Activated T-cell treated with anti-CD3 and anti-CD28 coated beads, Interleukin-2, amount 50 U/mL, for 4 hours (primary cell): ENCODE measurements around the gene SERPINB1. TPM values are rescaled to one million over a fixed set of nuclear protein-coding genes. Genes with fewer than 3 reads are reported as not detected.
A peak's percentile ranks its signal among the peaks of the same experiment; 100 is the strongest.

Source experiments
- ATAC-seq, 2 donors: fragments of 200-7000 bp; cut with Tn5 transposase; one replicate each; pipeline ENCODE4 v1.10.0; 2021
- DNase-seq: peaks from one replicate; pipeline ENCODE4 v3.0.0-alpha.2; 2020
- H3K27me3 Mint-ChIP-seq: one replicate; pipeline ENCODE4 v1.8.0; 2021; ENCODE audit warnings: low read depth, mixed read lengths
- H3K36me3 Mint-ChIP-seq: one replicate; pipeline ENCODE4 v1.8.0; 2022; ENCODE audit warnings: mixed read lengths; ENCODE audit not compliant: insufficient read depth
- H3K4me1 Mint-ChIP-seq: one replicate; pipeline ENCODE4 v1.8.0; 2021; ENCODE audit warnings: low read depth, mixed read lengths
- H3K4me3 Mint-ChIP-seq: one replicate; pipeline ENCODE4 v1.8.0; 2021; ENCODE audit warnings: mild to moderate bottlenecking, moderate library complexity, mixed read lengths
- H3K9me3 Mint-ChIP-seq: one replicate; pipeline ENCODE4 v1.8.0; 2021; ENCODE audit warnings: mixed read lengths
- total RNA-seq, 3 donors: library from RNA; stranded (reverse); gene quantifications; one replicate each; pipeline ENCODE4 v1.2.1, GENCODE V29; 2021

Gene SERPINB1
- total RNA-seq, 3 donors from 2014 or later = 16.7 to 19.3 (median 18.0) TPM

- Mint-ChIP-seq H3K27me3 (no peaks in the 10 kb centered on the region), H3K36me3 (no peaks in the 10 kb centered on the region), H3K9me3 (no peaks in the 10 kb centered on the region), H3K4me3 (peak overlapping the region; percentile 46), H3K4me1 (peaks cover 57% of the 10 kb centered on the region)
- DNase-seq (no peak), ATAC-seq (no peak)
These were observed 4.2 kb upstream of the SERPINB1 start for GRCh38 chr6:2845880-2846208.

- Mint-ChIP-seq H3K4me3 (peak overlapping the region; percentile 20), H3K9me3 (no peaks in the 10 kb centered on the region), H3K36me3 (peaks cover 2% of the 10 kb centered on the region), H3K4me1 (peaks cover 68% of the 10 kb centered on the region), H3K27me3 (no peaks in the 10 kb centered on the region)
- DNase-seq = no peak
- ATAC-seq = no peak
These were observed 2.3 kb upstream of the SERPINB1 start for GRCh38 chr6:2844008-2844407.

GRCh38 chr6:2843138-2843740 is 1.6 kb upstream of the SERPINB1 start:
- peaks cover 63% of the 10 kb centered on the region for H3K4me1 Mint-ChIP-seq
- no peaks in the 10 kb centered on the region for H3K9me3 Mint-ChIP-seq
- no peak for DNase-seq

GRCh38 chr6:2842139-2842552 is 483 bp upstream of the SERPINB1 start:
- Mint-ChIP-seq H3K4me3 (peak overlapping the region; percentile 79), H3K36me3 (peaks cover 10% of the 10 kb centered on the region), H3K4me1 (peaks cover 62% of the 10 kb centered on the region), H3K9me3 (no peaks in the 10 kb centered on the region), H3K27me3 (no peaks in the 10 kb centered on the region)
- DNase-seq = no peak
- no peak for ATAC-seq

More at GRCh38 chr6:2843138-2843740, 1.6 kb upstream of the SERPINB1 start:
- Mint-ChIP-seq H3K27me3 (no peaks in the 10 kb centered on the region), H3K36me3 (peaks cover 6% of the 10 kb centered on the region), H3K4me3 (peak overlapping the region; percentile 17)
- no peak for ATAC-seq

- H3K36me3 Mint-ChIP-seq = peaks cover 21% of the 10 kb centered on the region
- no peaks in the 10 kb centered on the region for H3K27me3 Mint-ChIP-seq
- peaks cover 52% of the 10 kb centered on the region for H3K4me1 Mint-ChIP-seq
- peak overlapping the region; percentile 79 for H3K4me3 Mint-ChIP-seq
- H3K9me3 Mint-ChIP-seq = no peaks in the 10 kb centered on the region
- ATAC-seq = no peak
- DNase-seq = no peak
These were observed 958 bp downstream of the SERPINB1 start for GRCh38 chr6:2840749-2841061.

GRCh38 chr6:2839982-2840748 is 1.5 kb downstream of the SERPINB1 start:
- ATAC-seq = no peak
- peaks cover 52% of the 10 kb centered on the region for H3K4me1 Mint-ChIP-seq
- DNase-seq = no peak
- no peaks in the 10 kb centered on the region for H3K9me3 Mint-ChIP-seq
- no peaks in the 10 kb centered on the region for H3K27me3 Mint-ChIP-seq
- peaks cover 23% of the 10 kb centered on the region for H3K36me3 Mint-ChIP-seq
- peak overlapping the region; percentile 79 for H3K4me3 Mint-ChIP-seq

GRCh38 chr6:2839195-2839981 is 2.3 kb downstream of the SERPINB1 start:
- peaks cover 29% of the 10 kb centered on the region for H3K36me3 Mint-ChIP-seq
- peaks cover 52% of the 10 kb centered on the region for H3K4me1 Mint-ChIP-seq
- H3K27me3 Mint-ChIP-seq = no peaks in the 10 kb centered on the region
- no peaks in the 10 kb centered on the region for H3K9me3 Mint-ChIP-seq
- DNase-seq (no peak), ATAC-seq (peak in 1 of 2 donors; percentile 17)
- H3K4me3 Mint-ChIP-seq = peak overlapping the region; percentile 79

- Mint-ChIP-seq H3K4me1 (peaks cover 42% of the 10 kb centered on the region), H3K4me3 (no peak overlapping the region), H3K36me3 (peaks cover 37% of the 10 kb centered on the region), H3K27me3 (no peaks in the 10 kb centered on the region), H3K9me3 (no peaks in the 10 kb centered on the region)
- ATAC-seq = no peak
- no peak for DNase-seq
These were observed 3.4 kb downstream of the SERPINB1 start for GRCh38 chr6:2838251-2838650.

GRCh38 chr6:2834262-2834661 is 7.4 kb downstream of the SERPINB1 start:
- Mint-ChIP-seq H3K4me3 (no peak overlapping the region), H3K36me3 (peaks cover 44% of the 10 kb centered on the region), H3K27me3 (no peaks in the 10 kb centered on the region), H3K9me3 (no peaks in the 10 kb centered on the region), H3K4me1 (peaks cover 14% of the 10 kb centered on the region)
- ATAC-seq = no peak
- DNase-seq = no peak

- Mint-ChIP-seq H3K27me3 (no peaks in the 10 kb centered on the region), H3K36me3 (peaks cover 30% of the 10 kb centered on the region), H3K4me3 (no peak overlapping the region), H3K9me3 (no peaks in the 10 kb centered on the region), H3K4me1 (peaks cover 2% of the 10 kb centered on the region)
- DNase-seq = no peak
- ATAC-seq = no peak
These were observed 10.3 kb downstream of the SERPINB1 start for GRCh38 chr6:2831392-2831791.

GRCh38 chr6:2830183-2830582 is 11.5 kb downstream of the SERPINB1 start:
- H3K4me1 Mint-ChIP-seq = peaks cover 2% of the 10 kb centered on the region
- no peaks in the 10 kb centered on the region for H3K9me3 Mint-ChIP-seq
- ATAC-seq = no peak
- no peaks in the 10 kb centered on the region for H3K27me3 Mint-ChIP-seq
- no peak overlapping the region for H3K4me3 Mint-ChIP-seq
- H3K36me3 Mint-ChIP-seq = peaks cover 22% of the 10 kb centered on the region
- DNase-seq = no peak

- ATAC-seq (no peak), DNase-seq (no peak)
- H3K9me3 Mint-ChIP-seq = no peaks in the 10 kb centered on the region
- no peak overlapping the region for H3K4me3 Mint-ChIP-seq
- H3K4me1 Mint-ChIP-seq = peaks cover 2% of the 10 kb centered on the region
- no peaks in the 10 kb centered on the region for H3K27me3 Mint-ChIP-seq
- peaks cover 14% of the 10 kb centered on the region for H3K36me3 Mint-ChIP-seq
These were observed 12.4 kb downstream of the SERPINB1 start for GRCh38 chr6:2829253-2829652.

- DNase-seq (no peak), ATAC-seq (no peak)
- H3K36me3 Mint-ChIP-seq = peaks cover 8% of the 10 kb centered on the region
- no peaks in the 10 kb centered on the region for H3K9me3 Mint-ChIP-seq
- H3K27me3 Mint-ChIP-seq = no peaks in the 10 kb centered on the region
- no peak overlapping the region for H3K4me3 Mint-ChIP-seq
- peaks cover 2% of the 10 kb centered on the region for H3K4me1 Mint-ChIP-seq
These were observed 13.0 kb downstream of the SERPINB1 start for GRCh38 chr6:2828629-2829028.

GRCh38 chr6:2827142-2827541 is 14.5 kb downstream of the SERPINB1 start:
- H3K4me3 Mint-ChIP-seq = no peak overlapping the region
- ATAC-seq = no peak
- peaks cover 6% of the 10 kb centered on the region for H3K36me3 Mint-ChIP-seq
- peaks cover 2% of the 10 kb centered on the region for H3K4me1 Mint-ChIP-seq
- no peak for DNase-seq
- H3K27me3 Mint-ChIP-seq = no peaks in the 10 kb centered on the region
- H3K9me3 Mint-ChIP-seq = no peaks in the 10 kb centered on the region

- Mint-ChIP-seq H3K27me3 (no peaks in the 10 kb centered on the region), H3K4me1 (peaks cover 2% of the 10 kb centered on the region), H3K36me3 (peaks cover 3% of the 10 kb centered on the region), H3K4me3 (no peak overlapping the region), H3K9me3 (no peaks in the 10 kb centered on the region)
- ATAC-seq (no peak), DNase-seq (no peak)
These were observed 15.5 kb downstream of the SERPINB1 start for GRCh38 chr6:2826131-2826530.
